BJ (cell line): Measurements from ENCODE around the gene EFNA1. TPM values are rescaled to one million over a fixed set of nuclear protein-coding genes. Genes with fewer than 3 reads are reported as not detected.
"Not testable (repeated sequence)": the region's sequence is repeated elsewhere in the genome, so short reads cannot be mapped to it uniquely, and the experiment has no call there.

Experiments
- CTCF ChIA-PET: fragments of 350-600 bp; formaldehyde crosslinking; extraction: SDS; loops from one replicate; lab custom pipeline; 2021; ENCODE audit warnings: antibody characterized with exemption, inconsistent platforms; lab: Yijun Ruan, JAX
- POLR2A ChIA-PET: fragments of 300-600 bp; sonication (Branson Sonifier 250); formaldehyde crosslinking; extraction: SDS; loops from one replicate; lab custom pipeline; 2021; ENCODE audit warnings: antibody characterized with exemption; lab: Charles Lee
- DNase-seq: peaks from one replicate; pipeline ENCODE4 v3.0.0-alpha.2; 2011; ENCODE audit warnings: low read depth
- H3K27me3 ChIP-seq: 2 replicates; pipeline ENCODE4 v1.6.0; 2011; ENCODE audit warnings: low read length; ENCODE audit not compliant: control insufficient read depth, insufficient read depth
- H3K36me3 ChIP-seq: 2 replicates; pipeline ENCODE4 v1.5.1; 2011; ENCODE audit warnings: low read length; ENCODE audit not compliant: control insufficient read depth, insufficient read depth
- H3K4me3 ChIP-seq: 2 replicates; pipeline ENCODE4 v1.5.1; 2011; ENCODE audit warnings: low read depth, mild to moderate bottlenecking, control low read depth, low read length
- polyA plus RNA-seq: library from polyadenylated mRNA; depleted of rRNA; stranded (reverse); fragments of >200 nt; gene quantifications from 2 replicates; pipeline ENCODE4 v1.2.3, GENCODE V29; 2011
- TF ChIP-seq, protein P1 (sequence below): IDR thresholded peaks from 2 replicates; pipeline ENCODE4 v1.5.1; 2011; ENCODE audit warnings: low read depth, mild to moderate bottlenecking, control low read depth, inconsistent platforms, low read length, moderate library complexity; ENCODE audit not compliant: insufficient read depth

EFNA1 gene
- polyA plus RNA-seq, 1 experiment = 1.6 TPM

DNA sequence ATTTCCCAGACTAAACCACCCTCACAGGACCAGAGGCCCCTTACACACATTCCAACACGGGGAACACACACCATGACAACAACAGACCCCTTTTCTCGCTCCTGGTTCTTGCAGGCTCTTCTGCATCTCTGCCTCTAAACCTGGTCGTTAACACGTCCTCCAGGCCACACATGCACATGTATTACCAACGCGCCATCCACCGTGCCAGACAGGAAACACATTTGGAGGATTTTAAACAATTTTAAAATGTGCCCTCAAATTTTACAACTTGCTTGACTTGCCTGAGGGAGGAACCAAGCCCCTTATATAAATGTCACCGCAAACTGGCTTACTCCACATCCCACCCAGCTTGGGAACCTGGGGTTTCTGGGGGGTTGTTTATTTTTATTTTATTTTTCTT is 16.9 kb upstream of the EFNA1 start:
- Histone ChIP-seq H3K36me3 (no peaks in the 10 kb centered on the region), H3K27me3 (peaks cover 11% of the 10 kb centered on the region), H3K4me3 (no peak overlapping the region)
- DNase-seq = no peak
- CTCF ChIA-PET = interaction anchor here (1.0 to 2.2 kb wide), 2 partner anchors 19 to 26 kb away, joined by 4 to 7 read pairs; no protein-coding TSS in a partner anchor
- POLR2A ChIA-PET = no interaction called here
- TF ChIP-seq, protein P1, sequence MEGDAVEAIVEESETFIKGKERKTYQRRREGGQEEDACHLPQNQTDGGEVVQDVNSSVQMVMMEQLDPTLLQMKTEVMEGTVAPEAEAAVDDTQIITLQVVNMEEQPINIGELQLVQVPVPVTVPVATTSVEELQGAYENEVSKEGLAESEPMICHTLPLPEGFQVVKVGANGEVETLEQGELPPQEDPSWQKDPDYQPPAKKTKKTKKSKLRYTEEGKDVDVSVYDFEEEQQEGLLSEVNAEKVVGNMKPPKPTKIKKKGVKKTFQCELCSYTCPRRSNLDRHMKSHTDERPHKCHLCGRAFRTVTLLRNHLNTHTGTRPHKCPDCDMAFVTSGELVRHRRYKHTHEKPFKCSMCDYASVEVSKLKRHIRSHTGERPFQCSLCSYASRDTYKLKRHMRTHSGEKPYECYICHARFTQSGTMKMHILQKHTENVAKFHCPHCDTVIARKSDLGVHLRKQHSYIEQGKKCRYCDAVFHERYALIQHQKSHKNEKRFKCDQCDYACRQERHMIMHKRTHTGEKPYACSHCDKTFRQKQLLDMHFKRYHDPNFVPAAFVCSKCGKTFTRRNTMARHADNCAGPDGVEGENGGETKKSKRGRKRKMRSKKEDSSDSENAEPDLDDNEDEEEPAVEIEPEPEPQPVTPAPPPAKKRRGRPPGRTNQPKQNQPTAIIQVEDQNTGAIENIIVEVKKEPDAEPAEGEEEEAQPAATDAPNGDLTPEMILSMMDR = no peak

DNA sequence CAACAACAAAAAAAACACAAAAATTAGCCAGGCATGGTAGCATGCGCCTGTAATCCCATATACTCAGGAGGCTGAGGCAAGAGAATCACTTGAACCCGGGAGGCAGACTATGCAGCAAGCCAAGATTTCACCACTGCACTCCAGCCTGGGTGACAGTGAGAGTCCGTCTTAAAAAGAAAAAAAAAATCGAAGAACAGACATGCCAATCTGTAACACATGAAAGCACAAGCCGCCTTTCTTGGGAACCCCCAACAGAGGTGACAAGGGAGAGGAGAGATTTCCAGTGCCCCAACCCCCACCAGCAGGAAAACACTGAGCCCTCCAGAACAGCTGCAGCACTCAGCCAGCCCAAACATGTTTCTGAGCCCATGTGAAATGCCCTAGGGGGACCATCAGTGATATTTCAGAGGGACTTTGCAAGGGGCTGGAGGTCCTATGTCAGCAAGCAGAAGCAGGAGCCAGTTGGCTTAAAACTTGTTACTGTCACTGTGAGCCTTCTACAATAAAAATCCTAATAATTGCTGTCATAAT is 14.2 kb upstream of the EFNA1 start:
- no peak for DNase-seq
- Histone ChIP-seq H3K4me3 (no peak overlapping the region), H3K36me3 (no peaks in the 10 kb centered on the region), H3K27me3 (peaks cover 12% of the 10 kb centered on the region)
- TF ChIP-seq, protein P1 = no peak
- ChIA-PET CTCF (no interaction called here), POLR2A (no interaction called here)

DNA sequence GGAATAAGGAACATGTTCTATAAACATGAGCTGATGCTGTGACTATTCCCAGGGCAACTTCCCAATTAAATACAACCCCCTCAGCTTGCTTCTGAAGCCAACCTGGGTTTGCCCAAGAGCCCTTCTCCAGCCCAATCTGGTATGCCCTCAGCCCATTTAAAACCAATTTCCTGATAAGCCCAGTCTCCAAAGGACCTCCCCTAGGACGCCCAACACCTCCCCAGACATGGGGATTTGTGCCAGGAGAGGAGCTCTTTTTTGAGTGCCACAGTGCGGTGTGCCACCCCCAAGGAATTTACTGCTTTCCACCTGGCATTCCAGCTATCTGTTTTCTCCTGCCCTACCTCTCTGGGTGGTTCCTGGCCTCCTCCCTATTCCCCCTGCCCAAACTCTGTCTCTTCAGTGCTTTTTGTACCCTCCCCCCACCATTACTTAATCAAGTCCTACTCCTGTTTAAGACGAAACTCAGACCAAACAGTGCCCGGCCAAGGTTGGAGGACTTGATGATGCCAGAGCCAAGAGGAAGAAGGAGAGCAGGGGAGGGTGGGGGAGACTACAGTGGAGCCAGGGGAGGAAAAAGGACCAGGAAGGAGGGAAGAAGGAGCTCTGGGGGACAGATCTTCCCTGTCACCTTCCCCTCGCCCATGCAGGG is 11.4 kb upstream of the EFNA1 start:
- peaks cover 23% of the 10 kb centered on the region for H3K27me3 ChIP-seq
- TF ChIP-seq, protein P1 = no peak
- DNase-seq = no peak
- H3K4me3 ChIP-seq = no peak overlapping the region
- CTCF ChIA-PET = interaction anchor here (1.1 to 4.0 kb wide), 4 partner anchors 19 to 52 kb away, joined by 3 to 11 read pairs (median 6); no protein-coding TSS in a partner anchor
- H3K36me3 ChIP-seq = no peaks in the 10 kb centered on the region
- POLR2A ChIA-PET = no interaction called here

DNA sequence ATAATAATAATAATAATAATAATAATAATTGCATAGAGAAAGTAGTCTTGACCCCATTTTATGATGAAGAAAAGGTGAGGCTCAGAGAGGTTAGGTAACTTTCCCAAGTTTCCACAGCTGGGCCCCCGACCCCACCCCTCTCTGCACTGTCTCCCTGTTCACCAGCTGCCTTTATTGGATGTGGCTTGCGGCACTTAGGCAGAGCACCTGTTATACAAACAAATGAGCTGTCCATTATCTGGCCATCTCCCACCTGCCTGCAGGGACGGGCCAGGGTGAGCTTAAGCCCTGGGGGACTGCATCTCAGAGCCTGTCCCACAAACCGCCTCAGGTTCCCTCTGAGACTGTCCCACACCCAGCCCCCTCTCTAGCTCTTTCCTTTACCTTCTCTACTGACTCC is 10.1 kb upstream of the EFNA1 start:
- POLR2A ChIA-PET = interaction anchor here (0.6 kb wide), 1 partner anchor 16 kb away, joined by 3 read pairs; no protein-coding TSS in a partner anchor

DNA sequence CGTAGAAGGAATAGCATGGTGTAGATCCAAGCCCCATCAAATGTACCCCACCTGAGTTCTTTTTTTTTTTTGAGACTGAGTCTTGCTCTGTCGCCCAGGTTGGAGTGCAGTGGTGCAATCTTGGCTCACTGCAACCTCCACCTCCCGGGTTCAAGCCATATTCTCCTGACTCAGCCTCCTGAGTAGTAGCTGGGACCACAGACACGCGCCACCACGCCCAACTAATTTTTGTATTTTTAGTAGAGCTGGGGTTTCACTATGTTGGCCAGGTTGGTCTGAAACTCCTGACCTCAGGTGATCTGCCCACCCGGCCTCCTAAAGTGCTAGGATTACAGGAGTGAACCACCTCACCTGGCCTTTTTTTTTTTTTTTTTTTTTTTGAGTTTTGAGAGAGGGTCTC is 9.6 kb upstream of the EFNA1 start:
- CTCF ChIA-PET = interaction anchor here (1.4 to 4.0 kb wide), 2 partner anchors 26 to 49 kb away, joined by 9 to 11 read pairs; no protein-coding TSS in a partner anchor

More for the DNA sequence above, 10.1 kb upstream of the EFNA1 start:
- Histone ChIP-seq H3K27me3 (peaks cover 26% of the 10 kb centered on the region), H3K36me3 (no peaks in the 10 kb centered on the region), H3K4me3 (no peak overlapping the region)
- no peak for DNase-seq
- CTCF ChIA-PET = interaction anchor here (1.0 to 4.0 kb wide), 3 partner anchors 26 to 100 kb away, joined by 3 to 11 read pairs (median 9); no protein-coding TSS in a partner anchor
- TF ChIP-seq, protein P1 = no peak

More for the DNA sequence above, 9.6 kb upstream of the EFNA1 start:
- DNase-seq, H3K36me3 ChIP-seq, H3K4me3 ChIP-seq, POLR2A ChIA-PET: not testable (repeated sequence)
- H3K27me3 ChIP-seq = peaks cover 26% of the 10 kb centered on the region
